Ovary (tissue), 3 donors: ENCODE measurements around the gene GUCY2F.

Experiments
- CTCF ChIP-seq, 3 donors: fragments of 450-650 bp in 2 of 3; fragments of 200-600 bp in 1 of 3; IDR thresholded peaks; one replicate each; pipeline versions ENCODE4 v1.5.1 to v1.8.0; 2016 to 2022; ENCODE audit warnings: antibody characterized with exemption in 3 of 3, mild to moderate bottlenecking in 1 of 3
- EP300 ChIP-seq: sonication (generic); formaldehyde crosslinking; IDR thresholded peaks from one replicate; pipeline ENCODE4 v1.6.1; 2017; ENCODE audit warnings: antibody characterized with exemption
- POLR2A ChIP-seq: fragments of 450-650 bp; IDR thresholded peaks from one replicate; pipeline ENCODE4 v1.6.1; 2017; ENCODE audit warnings: antibody characterized with exemption, mild to moderate bottlenecking, moderate library complexity
- donor health status: DM: no; HTN: no; CAD: no.

GRCh38 chrX:109357706-109358105 is 124.2 kb downstream of the GUCY2F start:
- TF ChIP-seq POLR2A: no peak
- no peak for TF ChIP-seq EP300
- no peak for TF ChIP-seq CTCF (IDR thresholded peaks at IDR 0.05)
